SK-N-SH (cell line): ENCODE results near the gene CCDC154. TPM values are rescaled to one million over a fixed set of nuclear protein-coding genes. Genes with fewer than 3 reads are reported as not detected.
A peak's percentile ranks its signal among the peaks of the same experiment; 100 is the strongest.

Source experiments
- CTCF ChIA-PET: fragments of 300-600, 350-600 bp; formaldehyde crosslinking; extraction: SDS; loops from one replicate; lab custom pipeline; 2021; lab: Yijun Ruan, JAX
- POLR2A ChIA-PET: fragments of 350-600 bp; sonication (Branson Sonifier 250); formaldehyde crosslinking; extraction: SDS; loops from one replicate; lab custom pipeline; 2020; ENCODE audit warnings: antibody characterized with exemption, inconsistent platforms; lab: Yijun Ruan, JAX
- DNase-seq: peaks from one replicate; pipeline ENCODE4 v3.0.0; 2012
- H2AFZ ChIP-seq: fragments of 200-600 bp; sonication (generic); 2 replicates; pipeline ENCODE4 v1.8.1; 2016; ENCODE audit warnings: antibody characterized with exemption, mild to moderate bottlenecking, low read depth
- H3F3A ChIP-seq: fragments of 200-600 bp; sonication (generic); replicated peaks from 2 replicates; pipeline ENCODE3; 2016; ENCODE audit warnings: antibody characterized with exemption, mild to moderate bottlenecking; ENCODE audit not compliant: insufficient read depth
- H3K27ac ChIP-seq, 2 experiments: fragments of 200-500 bp in 1 of 2; fragments of 200-600 bp in 1 of 2; sonication (Bioruptor generic) in 1 of 2; sonication (generic), shearing (Covaris generic) in 1 of 2; 2 replicates each; pipeline versions ENCODE4 v1.5.1 to v1.6.1; 2014 to 2016; ENCODE audit warnings: low read depth in 2 of 2, inconsistent platforms in 1 of 2, low read length in 1 of 2, mild to moderate bottlenecking in 1 of 2, mixed read lengths in 1 of 2
- H3K27me3 ChIP-seq: fragments of 200-600 bp; sonication (generic), shearing (Covaris generic); 2 replicates; pipeline ENCODE4 v1.6.1; 2016; ENCODE audit warnings: mixed run types; ENCODE audit not compliant: insufficient read depth
- H3K36me3 ChIP-seq, 2 experiments: fragments of 200-500 bp in 1 of 2; fragments of 200-600 bp in 1 of 2; sonication (Bioruptor generic) in 1 of 2; sonication (generic) in 1 of 2; replicated peaks in 1 of 2; 2 replicates each; pipeline versions ENCODE3 to v1.5.1; 2014 to 2016; ENCODE audit warnings: low read length in 1 of 2, mild to moderate bottlenecking in 1 of 2; ENCODE audit not compliant: insufficient read depth in 2 of 2, control insufficient read depth in 1 of 2
- H3K4me1 ChIP-seq, 2 experiments: fragments of 200-500 bp in 1 of 2; fragments of 200-600 bp in 1 of 2; sonication (Bioruptor generic) in 1 of 2; sonication (generic), shearing (Covaris generic) in 1 of 2; 2 replicates each; pipeline versions ENCODE4 v1.5.1 to v1.6.1; 2014 to 2016; ENCODE audit warnings: low read depth in 1 of 2, low read length in 1 of 2, mixed run types in 1 of 2; ENCODE audit not compliant: insufficient read depth in 2 of 2, control insufficient read depth in 1 of 2
- H3K4me2 ChIP-seq: fragments of 200-600 bp; sonication (generic), shearing (Covaris generic); 2 replicates; pipeline ENCODE4 v1.6.1; 2017; ENCODE audit warnings: mixed run types
- H3K4me3 ChIP-seq, 2 experiments: fragments of 200-500 bp in 1 of 2; fragments of 200-600 bp in 1 of 2; sonication (Bioruptor generic) in 1 of 2; sonication (generic), shearing (Covaris generic) in 1 of 2; 2 replicates each; pipeline versions ENCODE4 v1.5.1 to v1.8.1; 2014 to 2016; ENCODE audit warnings: low read depth in 2 of 2, inconsistent platforms in 1 of 2, low read length in 1 of 2, mild to moderate bottlenecking in 1 of 2, mixed read lengths in 1 of 2, moderate library complexity in 1 of 2
- H3K79me2 ChIP-seq: fragments of 200-600 bp; sonication (generic); 2 replicates; pipeline ENCODE4 v1.8.1; 2017; ENCODE audit warnings: mild to moderate bottlenecking; ENCODE audit not compliant: insufficient read depth
- H3K9ac ChIP-seq: fragments of 200-600 bp; sonication (generic); 2 replicates; pipeline ENCODE4 v1.6.1; 2017; ENCODE audit warnings: mixed run types
- H3K9me2 ChIP-seq: fragments of 200-600 bp; sonication (generic); 2 replicates; pipeline ENCODE4 v1.6.1; 2017; ENCODE audit warnings: mixed run types
- H3K9me3 ChIP-seq: fragments of 200-600 bp; sonication (generic); 2 replicates; pipeline ENCODE4 v1.6.1; 2017; ENCODE audit warnings: mixed run types, mild to moderate bottlenecking, moderate library complexity
- H4K20me1 ChIP-seq: fragments of 200-600 bp; sonication (generic); 2 replicates; pipeline ENCODE4 v1.6.1; 2017; ENCODE audit warnings: mild to moderate bottlenecking, mixed run types; ENCODE audit not compliant: insufficient read depth
- CHD2 ChIP-seq: fragments of 150-350 bp; IDR thresholded peaks from 2 replicates; pipeline ENCODE4 v1.6.1; 2018; ENCODE audit warnings: low read length; ENCODE audit not compliant: partially characterized antibody
- ELF1 ChIP-seq: IDR thresholded peaks from 2 replicates; pipeline ENCODE4 v1.4.0; 2012
- EP300 ChIP-seq, 2 experiments: IDR thresholded peaks; 2 replicates each; pipeline versions ENCODE4 v1.4.0 to v1.6.1; 2012; ENCODE audit warnings: borderline replicate concordance in 1 of 2, low read depth in 1 of 2, low read length in 1 of 2
- FOXJ3 ChIP-seq: sonication (generic); formaldehyde crosslinking; IDR thresholded peaks from 2 replicates; pipeline ENCODE4 v1.5.1; 2020; ENCODE audit warnings: mild to moderate bottlenecking, missing genetic modification reagents
- FOXM1 ChIP-seq: IDR thresholded peaks from 2 replicates; pipeline ENCODE4 v1.4.0; 2012; ENCODE audit warnings: low read depth, mild to moderate bottlenecking
- JUND ChIP-seq: IDR thresholded peaks from 2 replicates; pipeline ENCODE4 v1.4.0; 2012
- MEF2A ChIP-seq: IDR thresholded peaks from 2 replicates; pipeline ENCODE4 v1.4.0; 2012; ENCODE audit warnings: low read depth, borderline replicate concordance
- MXI1 ChIP-seq: IDR thresholded peaks from 2 replicates; pipeline ENCODE4 v1.6.1; 2012; ENCODE audit warnings: mild to moderate bottlenecking, low read depth, low read length, improper control_type of control experiment
- NRF1 ChIP-seq: IDR thresholded peaks from 2 replicates; pipeline ENCODE4 v1.6.1; 2012; ENCODE audit warnings: low read depth, mild to moderate bottlenecking, low read length
- POLR2AphosphoS5 ChIP-seq: IDR thresholded peaks from 2 replicates; pipeline ENCODE4 v1.6.1; 2012; ENCODE audit warnings: low read depth, low read length
- RCOR1 ChIP-seq: fragments of 150-350 bp; IDR thresholded peaks from 2 replicates; pipeline ENCODE4 v1.6.1; 2017; ENCODE audit warnings: antibody characterized with exemption, low read length
- SIN3A ChIP-seq: IDR thresholded peaks from 2 replicates; pipeline ENCODE4 v1.6.1; 2012; ENCODE audit warnings: low read depth, mild to moderate bottlenecking, low read length, moderate library complexity, borderline replicate concordance
- TAF1 ChIP-seq: IDR thresholded peaks from 2 replicates; pipeline ENCODE4 v1.6.1; 2012; ENCODE audit warnings: low read depth, mild to moderate bottlenecking, low read length, moderate library complexity, borderline replicate concordance
- TEAD4 ChIP-seq: IDR thresholded peaks from 2 replicates; pipeline ENCODE4 v1.4.0; 2012; ENCODE audit warnings: mild to moderate bottlenecking, borderline replicate concordance; ENCODE audit not compliant: insufficient read depth
- YY1 ChIP-seq: IDR thresholded peaks from 2 replicates; pipeline ENCODE4 v1.4.0; 2012; ENCODE audit warnings: low read depth, mild to moderate bottlenecking
- WGBS: methylation state at CpG from one replicate; pipeline ENCODE4 v1.1.6; 2017; ENCODE audit warnings: low lambda C conversion rate; 5-methylcytosine and 5-hydroxymethylcytosine counted together
- polyA plus RNA-seq, 3 experiments: library from polyadenylated mRNA; depleted of rRNA; stranded (reverse); fragments of >200 nt; gene quantifications; 2 replicates each; pipeline ENCODE4 v1.2.3, GENCODE V29; 2012
- TF ChIP-seq, protein P1 (sequence below): fragments of 150-350 bp; IDR thresholded peaks from 2 replicates; pipeline ENCODE4 v1.6.1; 2016; ENCODE audit warnings: mild to moderate bottlenecking, low read depth, low read length
- TF ChIP-seq, protein P2 (sequence below): IDR thresholded peaks from 2 replicates; pipeline ENCODE4 v1.4.0; 2012; ENCODE audit warnings: low read depth, borderline replicate concordance
- TF ChIP-seq, protein P3 (sequence below): IDR thresholded peaks from 2 replicates; pipeline ENCODE4 v1.4.0; 2012; ENCODE audit warnings: low read depth
- TF ChIP-seq, protein P4 (sequence below): IDR thresholded peaks from 2 replicates; pipeline ENCODE4; 2012
- TF ChIP-seq, protein P5 (sequence below): fragments of 150-350 bp; IDR thresholded peaks from 2 replicates; pipeline ENCODE4 v1.6.1; 2017; ENCODE audit warnings: antibody characterized with exemption, low read length, low read depth, borderline replicate concordance

CCDC154 gene
- polyA plus RNA-seq, 1 of the 3 experiments (the other 2 are of a cell fraction): 0.35 TPM

DNA sequence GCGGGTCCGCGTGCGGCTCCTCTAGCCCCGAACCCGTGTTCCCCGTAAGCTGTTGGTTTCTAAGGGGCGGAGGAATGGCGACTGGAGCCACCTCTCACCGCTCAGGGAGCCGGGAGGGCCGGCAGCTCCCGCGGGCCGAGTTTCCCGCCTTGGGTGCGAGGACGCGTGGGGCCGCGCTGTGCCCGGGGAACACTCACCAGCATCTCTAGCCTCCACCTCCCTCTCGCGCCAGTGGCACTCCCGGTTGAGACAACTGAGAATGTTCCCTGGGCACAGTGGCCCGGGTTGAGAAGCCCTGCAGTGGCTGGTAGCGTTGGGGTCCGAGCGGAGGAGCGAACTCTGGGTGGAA lies 49.4 kb upstream of the CCDC154 start:
- H3K36me3 ChIP-seq: peaks cover 0 to 28% of the 10 kb centered on the region in 2 experiments
- H3K4me1 ChIP-seq: peaks cover 0 to 17% of the 10 kb centered on the region in 2 experiments; a peak in 1 of 4 replicates
- peaks cover 17% of the 10 kb centered on the region; the same call in 1 of the 2 replicates for H3K79me2 ChIP-seq
- POLR2A ChIA-PET: no interaction called here
- H3K4me3 ChIP-seq: peak overlapping the region; percentile 78 to 83
- no peaks in the 10 kb centered on the region for H3K9me2 ChIP-seq
- DNase-seq: no peak
- TF ChIP-seq, protein P1, sequence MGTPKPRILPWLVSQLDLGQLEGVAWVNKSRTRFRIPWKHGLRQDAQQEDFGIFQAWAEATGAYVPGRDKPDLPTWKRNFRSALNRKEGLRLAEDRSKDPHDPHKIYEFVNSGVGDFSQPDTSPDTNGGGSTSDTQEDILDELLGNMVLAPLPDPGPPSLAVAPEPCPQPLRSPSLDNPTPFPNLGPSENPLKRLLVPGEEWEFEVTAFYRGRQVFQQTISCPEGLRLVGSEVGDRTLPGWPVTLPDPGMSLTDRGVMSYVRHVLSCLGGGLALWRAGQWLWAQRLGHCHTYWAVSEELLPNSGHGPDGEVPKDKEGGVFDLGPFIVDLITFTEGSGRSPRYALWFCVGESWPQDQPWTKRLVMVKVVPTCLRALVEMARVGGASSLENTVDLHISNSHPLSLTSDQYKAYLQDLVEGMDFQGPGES: no peak
- no peak for TF ChIP-seq JUND
- no peak for TF ChIP-seq FOXM1
- no peak for TF ChIP-seq POLR2AphosphoS5
- no peak for TF ChIP-seq SIN3A
- TF ChIP-seq TEAD4: no peak
- TF ChIP-seq, protein P2, sequence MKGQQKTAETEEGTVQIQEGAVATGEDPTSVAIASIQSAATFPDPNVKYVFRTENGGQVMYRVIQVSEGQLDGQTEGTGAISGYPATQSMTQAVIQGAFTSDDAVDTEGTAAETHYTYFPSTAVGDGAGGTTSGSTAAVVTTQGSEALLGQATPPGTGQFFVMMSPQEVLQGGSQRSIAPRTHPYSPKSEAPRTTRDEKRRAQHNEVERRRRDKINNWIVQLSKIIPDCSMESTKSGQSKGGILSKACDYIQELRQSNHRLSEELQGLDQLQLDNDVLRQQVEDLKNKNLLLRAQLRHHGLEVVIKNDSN: no peak
- TF ChIP-seq MEF2A: no peak
- no peak for TF ChIP-seq EP300 (IDR thresholded peaks at IDR 0.05; ENCODE audit: borderline replicate concordance in 1 of 2, low read depth in 1 of 2, low read length in 1 of 2)
- TF ChIP-seq ELF1: no peak
- no peak for TF ChIP-seq FOXJ3
- TF ChIP-seq NRF1: no peak
- TF ChIP-seq CHD2: no peak
- peak overlapping the region; percentile 20 to 71; a peak in 1 of 4 replicates for H3K27ac ChIP-seq
- H4K20me1 ChIP-seq: no peaks in the 10 kb centered on the region
- H3K4me2 ChIP-seq: peak overlapping the region; percentile 95
- H3F3A ChIP-seq: no peaks in the 10 kb centered on the region
- WGBS: 0% methylated on average over 7 of the region's 30 CpGs
- H3K9me3 ChIP-seq: no peaks in the 10 kb centered on the region
- peak overlapping the region; percentile 81; the same call in 1 of the 2 replicates for H2AFZ ChIP-seq
- no peaks in the 10 kb centered on the region for H3K27me3 ChIP-seq
- CTCF ChIA-PET: interaction anchor here (0.9 to 1.8 kb wide), 6 partner anchors 9 to 212 kb away, joined by 3 to 5 read pairs (median 4); partner anchors contain the start of gene MAPK8IP3
- H3K9ac ChIP-seq: peak overlapping the region; percentile 85

DNA sequence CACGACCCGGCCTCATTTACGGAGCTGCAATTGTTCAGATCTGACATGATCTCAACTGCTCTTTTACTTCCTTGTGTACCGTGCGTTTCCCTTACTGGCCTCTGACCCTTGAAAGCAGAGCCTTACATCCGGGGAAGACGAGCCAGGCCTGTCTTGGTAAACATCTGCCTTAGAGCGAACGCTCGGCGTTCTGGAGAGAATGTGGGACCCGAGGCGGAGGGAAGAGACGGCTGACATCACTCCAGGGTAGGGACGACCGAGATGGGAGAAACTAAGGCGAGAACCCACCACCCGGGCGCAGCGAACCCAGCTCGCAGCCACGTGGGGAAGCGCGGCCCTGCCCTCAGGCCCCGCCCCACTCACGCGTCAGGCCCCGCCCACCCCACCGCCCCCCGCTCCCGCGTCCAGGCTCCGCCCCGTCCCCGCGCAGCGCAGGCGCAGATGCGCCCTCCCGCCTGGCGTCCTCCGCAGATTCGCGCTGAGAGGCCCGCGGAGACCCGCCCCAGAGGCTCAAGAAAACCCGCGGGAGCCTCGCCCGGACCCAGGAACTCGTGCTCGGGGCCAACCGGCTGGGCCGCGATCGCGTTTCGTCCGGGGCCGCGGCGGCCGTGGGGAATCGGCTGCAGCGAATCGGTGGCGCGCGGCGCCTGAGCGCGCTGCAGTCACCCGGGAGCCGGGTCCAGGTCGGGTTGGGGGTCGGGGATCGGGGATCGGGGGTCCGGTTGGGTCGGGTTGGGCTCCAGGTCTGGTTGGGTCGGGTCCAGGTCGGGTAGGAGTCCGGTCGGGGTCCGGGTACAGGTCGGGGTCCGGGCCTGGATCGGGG lies 48.8 kb upstream of the CCDC154 start, which contains the start of gene TELO2:
TELO2 (plus strand) TSS at position 438 of the 823 bp plus-strand sequence. CDS start 922 bp downstream, outside the sequence.
- Histone ChIP-seq H3F3A (no peaks in the 10 kb centered on the region), H3K4me3 (peak within 1 kb of the TSS; percentile 78 to 83), H4K20me1 (no peaks in the 10 kb centered on the region), H2AFZ (peak within 1 kb of the TSS; percentile 81; the same call in 1 of the 2 replicates), H3K27ac (peak within 1 kb of the TSS; percentile 20 to 71; a peak in 2 of 4 replicates), H3K9me2 (no peaks in the 10 kb centered on the region), H3K36me3 (peaks cover 0 to 28% of the 10 kb centered on the region in 2 experiments), H3K9ac (peak within 1 kb of the TSS; percentile 85), H3K4me1 (peaks cover 0 to 17% of the 10 kb centered on the region in 2 experiments; a peak in 1 of 4 replicates), H3K79me2 (peaks cover 17% of the 10 kb centered on the region; the same call in 1 of the 2 replicates), H3K4me2 (peak within 1 kb of the TSS; percentile 95), H3K9me3 (no peaks in the 10 kb centered on the region), H3K27me3 (no peaks in the 10 kb centered on the region)
- TF ChIP-seq, protein P3, sequence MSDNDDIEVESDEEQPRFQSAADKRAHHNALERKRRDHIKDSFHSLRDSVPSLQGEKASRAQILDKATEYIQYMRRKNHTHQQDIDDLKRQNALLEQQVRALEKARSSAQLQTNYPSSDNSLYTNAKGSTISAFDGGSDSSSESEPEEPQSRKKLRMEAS: peak; percentile 95
- TF ChIP-seq, protein P2: peak; percentile 48; the same call in 1 of the 2 replicates
- TF ChIP-seq, protein P4, sequence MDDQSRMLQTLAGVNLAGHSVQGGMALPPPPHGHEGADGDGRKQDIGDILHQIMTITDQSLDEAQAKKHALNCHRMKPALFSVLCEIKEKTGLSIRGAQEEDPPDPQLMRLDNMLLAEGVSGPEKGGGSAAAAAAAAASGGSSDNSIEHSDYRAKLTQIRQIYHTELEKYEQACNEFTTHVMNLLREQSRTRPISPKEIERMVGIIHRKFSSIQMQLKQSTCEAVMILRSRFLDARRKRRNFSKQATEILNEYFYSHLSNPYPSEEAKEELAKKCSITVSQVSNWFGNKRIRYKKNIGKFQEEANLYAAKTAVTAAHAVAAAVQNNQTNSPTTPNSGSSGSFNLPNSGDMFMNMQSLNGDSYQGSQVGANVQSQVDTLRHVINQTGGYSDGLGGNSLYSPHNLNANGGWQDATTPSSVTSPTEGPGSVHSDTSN: no peak
- TF ChIP-seq SIN3A (0 out of 2 replicates have a peak, but pooled peaks have one; percentile 37), RCOR1 (no peak), NRF1 (peak; percentile 70), YY1 (no peak), MEF2A (no peak), MXI1 (peak; percentile 87), POLR2AphosphoS5 (peak; percentile 45; the same call in 1 of the 2 replicates), TAF1 (peak; percentile 52), EP300 (IDR thresholded peaks at IDR 0.05; ENCODE audit: borderline replicate concordance in 1 of 2, low read depth in 1 of 2, low read length in 1 of 2) (peak; percentile 79 to 91; a peak in 3 of 4 replicates)
- TF ChIP-seq, protein P5, sequence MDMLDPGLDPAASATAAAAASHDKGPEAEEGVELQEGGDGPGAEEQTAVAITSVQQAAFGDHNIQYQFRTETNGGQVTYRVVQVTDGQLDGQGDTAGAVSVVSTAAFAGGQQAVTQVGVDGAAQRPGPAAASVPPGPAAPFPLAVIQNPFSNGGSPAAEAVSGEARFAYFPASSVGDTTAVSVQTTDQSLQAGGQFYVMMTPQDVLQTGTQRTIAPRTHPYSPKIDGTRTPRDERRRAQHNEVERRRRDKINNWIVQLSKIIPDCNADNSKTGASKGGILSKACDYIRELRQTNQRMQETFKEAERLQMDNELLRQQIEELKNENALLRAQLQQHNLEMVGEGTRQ: 0 out of 2 replicates have a peak, but pooled peaks have one; percentile 22
- WGBS: 25% methylated on average over 23 of the region's 89 CpGs
- CTCF ChIA-PET: interaction anchor here (1.0 to 1.8 kb wide), 5 partner anchors 10 to 213 kb away, joined by 3 to 5 read pairs (median 3); partner anchors contain the start of gene MAPK8IP3
- POLR2A ChIA-PET: interaction anchor here (0.6 kb wide), 1 partner anchor 216 kb away, joined by 3 read pairs; no protein-coding TSS in a partner anchor
- peak; percentile 100 for DNase-seq
